ENCODE measurements around the gene WSB2. TPM values are rescaled to one million over a fixed set of nuclear protein-coding genes. Genes with fewer than 3 reads are reported as not detected.

WSB2 gene
- total RNA-seq = 149 and 193 TPM in 2 replicates

DNA sequence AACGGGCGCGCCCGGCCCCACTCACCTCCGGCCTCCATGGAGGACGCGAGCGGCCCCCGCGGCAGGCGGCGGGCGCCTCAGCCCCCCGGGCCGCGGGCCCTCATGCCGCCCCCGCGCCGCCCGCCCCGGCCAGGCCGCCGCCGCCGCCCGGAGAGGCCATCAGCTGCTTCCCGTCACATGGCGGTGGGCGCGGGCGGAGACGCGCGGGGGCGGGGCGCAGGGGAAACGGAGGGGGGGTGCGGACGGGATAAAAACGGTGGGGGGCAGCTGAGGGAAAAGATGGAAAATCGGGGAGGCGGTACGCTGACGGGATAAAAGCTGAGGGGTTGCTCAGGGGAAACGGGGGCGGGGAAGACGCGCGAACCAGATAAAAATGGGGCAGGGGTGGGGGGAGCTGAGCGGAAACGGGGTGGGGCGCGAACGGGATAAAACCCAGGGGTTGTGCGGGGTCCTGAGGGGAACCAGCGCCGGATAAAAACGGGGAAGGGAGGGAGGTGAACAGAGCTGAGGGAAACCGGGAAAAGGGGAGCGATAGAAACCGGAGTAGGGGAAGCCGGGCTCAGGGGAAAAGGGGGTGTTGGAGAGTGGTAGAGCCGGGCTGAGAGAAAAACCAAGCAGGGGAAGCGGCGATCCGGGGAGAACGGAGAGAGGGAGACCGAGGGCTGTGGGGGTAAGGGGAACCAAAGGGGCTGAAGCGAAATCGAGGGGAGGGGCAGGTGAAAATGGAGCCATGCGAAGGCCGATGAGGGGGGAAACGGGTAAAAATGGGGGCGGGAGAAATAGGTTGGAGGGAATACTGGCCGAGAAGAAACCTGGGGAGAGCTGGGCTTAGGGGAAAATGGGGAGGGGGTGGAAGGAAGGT lies at the start of gene WSB2:
TSS of gene WSB2 (minus strand) at position 169 of the 862 bp plus-strand sequence. CDS start at position 38, 131 bp downstream.

DNA sequence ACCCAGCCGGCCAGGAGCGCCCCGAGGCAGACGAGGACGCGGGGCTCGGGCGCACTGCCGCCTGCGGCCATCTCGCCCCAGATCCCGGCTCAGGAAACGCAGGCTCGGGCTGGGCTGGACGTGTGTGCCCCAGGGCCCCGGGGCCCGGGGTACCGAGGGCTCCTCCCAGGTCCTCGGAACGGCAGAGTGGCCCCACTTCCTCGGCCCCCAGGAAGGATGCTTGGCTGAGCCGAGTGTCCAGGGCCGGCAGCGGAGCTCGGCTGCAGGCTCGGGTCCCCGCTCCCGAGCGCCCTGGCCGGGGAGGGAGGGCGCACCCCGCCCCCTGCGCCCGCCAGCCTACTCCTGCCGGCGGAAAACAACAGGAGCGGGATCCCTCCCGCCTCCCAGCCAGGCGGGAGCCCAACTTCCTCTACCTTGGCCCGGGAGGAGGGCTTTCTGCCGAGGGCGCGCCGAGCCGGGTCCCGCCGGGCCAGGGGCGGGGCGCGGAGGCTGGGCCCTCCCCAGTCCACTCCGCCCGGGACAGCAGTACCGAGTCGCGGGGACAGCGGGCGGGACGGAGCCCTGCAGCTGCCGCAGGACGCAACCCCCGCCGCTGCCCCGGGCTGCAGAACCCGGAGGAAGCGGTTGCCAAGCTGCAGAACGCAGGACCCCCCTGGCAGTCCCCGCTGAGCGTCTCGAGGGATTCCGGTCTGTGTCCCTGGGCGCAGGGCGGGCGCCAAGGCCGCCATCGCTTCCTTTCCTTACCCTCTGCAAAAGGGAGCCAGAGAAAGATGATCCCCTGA lies 42.8 kb upstream of the WSB2 start, which contains the start of gene VSIG10:
TSS of gene VSIG10 (minus strand) at position 411 of the 782 bp plus-strand sequence. CDS start at position 71, 340 bp downstream.

DNA sequence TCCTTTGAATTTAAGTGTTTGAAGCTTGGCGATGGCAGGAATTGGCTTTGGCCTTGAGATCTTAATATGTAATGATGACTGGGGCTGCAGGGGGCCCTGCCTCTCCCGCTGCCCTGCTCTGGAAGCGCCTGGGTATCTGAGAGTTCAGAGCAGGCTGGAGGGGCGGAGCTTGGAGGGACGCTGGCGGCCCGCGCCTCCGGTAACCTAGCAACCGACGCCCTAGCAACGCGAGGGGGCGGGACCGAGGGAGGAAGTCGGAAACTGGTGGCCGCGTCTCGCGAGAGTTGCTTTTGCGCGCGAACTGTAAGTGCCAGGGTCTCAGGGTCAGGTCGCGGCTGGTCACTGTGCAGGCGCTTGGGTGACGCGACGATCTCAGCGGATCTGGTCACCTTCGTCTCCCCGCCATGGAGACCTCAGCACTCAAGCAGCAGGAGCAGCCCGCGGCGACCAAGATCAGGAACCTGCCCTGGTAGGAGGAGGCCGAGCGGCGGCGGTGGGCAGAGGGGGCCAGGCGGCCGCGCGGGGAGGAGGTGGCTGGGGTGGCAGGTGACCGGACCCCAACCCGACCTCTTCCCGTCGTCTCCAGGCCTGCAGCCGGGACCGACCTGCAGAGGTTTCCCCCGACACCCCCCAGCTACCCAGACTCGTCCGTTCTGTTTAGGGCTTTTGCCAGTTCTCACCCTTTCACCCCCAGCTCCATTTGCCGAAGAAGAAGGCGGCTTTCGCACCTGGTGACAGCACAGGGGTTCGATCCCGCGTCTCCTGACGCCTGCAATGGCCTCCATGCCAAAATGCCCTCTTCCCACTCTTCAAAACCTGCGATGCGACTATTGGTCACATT lies 44.3 kb downstream of the WSB2 start, which contains the start of gene RFC5:
TSS of gene RFC5 (plus strand) at position 280 of the 841 bp plus-strand sequence. CDS start at position 405, 125 bp downstream.

Other genes starting within 250 kb of the WSB2 start
- gene KSR2, start 92.2 kb downstream of the WSB2 start, total RNA-seq = under 0.01 TPM in 1 of 2 replicates, not detected in the other
- gene RFC5, start 44.5 kb downstream of the WSB2 start, total RNA-seq = 12.4 and 35.6 TPM in 2 replicates
- gene VSIG10, start 42.8 kb upstream of the WSB2 start, total RNA-seq = 24.5 and 28.6 TPM in 2 replicates
- gene PEBP1, start 74.9 kb upstream of the WSB2 start, total RNA-seq = 187 and 207 TPM in 2 replicates

Measured in uterine smooth muscle cell (primary cell).